Measurements from ENCODE around the gene RXFP2. TPM values are rescaled to one million over a fixed set of nuclear protein-coding genes. Genes with fewer than 3 reads are reported as not detected.

RXFP2 gene
- total and polyA plus RNA-seq, 3 experiments from 2014 or later = not detected

- Mint-ChIP-seq H3K4me1 (peaks cover 8 to 17% (median 12%) of the 10 kb centered on the region in 3 donors), H3K9me3 (no peaks in the 10 kb centered on the region), H3K36me3 (no peaks in the 10 kb centered on the region), H3K4me3 (no peak overlapping the region), H3K27ac (no peak overlapping the region), H3K27me3 (peaks cover 3% of the 10 kb centered on the region in 2 donors)
- no peak overlapping the region for H3K4me3 ChIP-seq (ENCODE audit: low read length)
- no peaks in the 10 kb centered on the region for H3K27me3 ChIP-seq (ENCODE audit: insufficient read depth, low read length, poor library complexity, severe bottlenecking)
- H3K36me3 ChIP-seq (ENCODE audit: insufficient read depth, low read length) = no peaks in the 10 kb centered on the region
- no peak for DNase-seq
- H3K9me3 ChIP-seq (ENCODE audit: low read length) = no peaks in the 10 kb centered on the region
- ChIA-PET POLR2A (no interaction called here), CTCF (no interaction called here)
- H3K27ac ChIP-seq (ENCODE audit: low read depth, low read length) = no peak overlapping the region
- no peaks in the 10 kb centered on the region for H3K4me1 ChIP-seq (ENCODE audit: insufficient read depth, low read length)
These were observed 30.2 kb downstream of the RXFP2 start for GRCh38 chr13:31769575-31769974.

GRCh38 chr13:31772231-31772630 lies 32.9 kb downstream of the RXFP2 start:
- CTCF ChIA-PET = no interaction called here
- no peak for DNase-seq
- Mint-ChIP-seq H3K27me3 (peaks cover under 1 to 3% of the 10 kb centered on the region in 2 donors), H3K36me3 (no peaks in the 10 kb centered on the region), H3K9me3 (no peaks in the 10 kb centered on the region), H3K4me3 (no peak overlapping the region), H3K27ac (no peak overlapping the region), H3K4me1 (peaks cover 8 to 17% (median 12%) of the 10 kb centered on the region in 3 donors)
- Histone ChIP-seq H3K27ac (ENCODE audit: low read depth, low read length) (no peak overlapping the region), H3K4me3 (ENCODE audit: low read length) (no peak overlapping the region), H3K36me3 (ENCODE audit: insufficient read depth, low read length) (no peaks in the 10 kb centered on the region), H3K9me3 (ENCODE audit: low read length) (no peaks in the 10 kb centered on the region), H3K4me1 (ENCODE audit: insufficient read depth, low read length) (no peaks in the 10 kb centered on the region), H3K27me3 (ENCODE audit: insufficient read depth, low read length, poor library complexity, severe bottlenecking) (no peaks in the 10 kb centered on the region)
- POLR2A ChIA-PET = no interaction called here

- Histone ChIP-seq H3K4me3 (ENCODE audit: low read length) (no peak overlapping the region), H3K9me3 (ENCODE audit: low read length) (no peaks in the 10 kb centered on the region), H3K36me3 (ENCODE audit: insufficient read depth, low read length) (no peaks in the 10 kb centered on the region), H3K27me3 (ENCODE audit: insufficient read depth, low read length, poor library complexity, severe bottlenecking) (no peaks in the 10 kb centered on the region), H3K27ac (ENCODE audit: low read depth, low read length) (no peak overlapping the region), H3K4me1 (ENCODE audit: insufficient read depth, low read length) (no peaks in the 10 kb centered on the region)
- no peaks in the 10 kb centered on the region for H3K36me3 Mint-ChIP-seq
- H3K4me1 Mint-ChIP-seq = peaks cover 8 to 17% (median 12%) of the 10 kb centered on the region in 3 donors
- POLR2A ChIA-PET = no interaction called here
- no peaks in the 10 kb centered on the region for H3K9me3 Mint-ChIP-seq
- peak overlapping the region in 6 of 7 donors; percentile 39 to 80 (median 59) for H3K4me3 Mint-ChIP-seq
- peak overlapping the region in 4 of 8 donors; percentile 5 to 89 (median 42) for H3K27ac Mint-ChIP-seq
- DNase-seq = no peak
- peaks cover 0 to 3% of the 10 kb centered on the region in 2 donors for H3K27me3 Mint-ChIP-seq
- CTCF ChIA-PET = no interaction called here
These were observed 34.2 kb downstream of the RXFP2 start for GRCh38 chr13:31773538-31773937.

- DNase-seq = no peak
- H3K36me3 Mint-ChIP-seq = no peaks in the 10 kb centered on the region
- ChIA-PET POLR2A (no interaction called here), CTCF (no interaction called here)
- Histone ChIP-seq H3K4me1 (ENCODE audit: insufficient read depth, low read length) (no peaks in the 10 kb centered on the region), H3K27me3 (ENCODE audit: insufficient read depth, low read length, poor library complexity, severe bottlenecking) (no peaks in the 10 kb centered on the region), H3K36me3 (ENCODE audit: insufficient read depth, low read length) (no peaks in the 10 kb centered on the region), H3K9me3 (ENCODE audit: low read length) (no peaks in the 10 kb centered on the region), H3K4me3 (ENCODE audit: low read length) (no peak overlapping the region), H3K27ac (ENCODE audit: low read depth, low read length) (no peak overlapping the region)
- no peak overlapping the region for H3K4me3 Mint-ChIP-seq
- H3K27me3 Mint-ChIP-seq = peaks cover 0 to 7% of the 10 kb centered on the region in 2 donors
- H3K9me3 Mint-ChIP-seq = no peaks in the 10 kb centered on the region
- H3K4me1 Mint-ChIP-seq = peaks cover 8 to 17% (median 12%) of the 10 kb centered on the region in 3 donors
- no peak overlapping the region for H3K27ac Mint-ChIP-seq
These were observed 34.9 kb downstream of the RXFP2 start for GRCh38 chr13:31774186-31774750.

- Mint-ChIP-seq H3K9me3 (no peaks in the 10 kb centered on the region), H3K36me3 (no peaks in the 10 kb centered on the region), H3K27me3 (peaks cover 7 to 9% of the 10 kb centered on the region in 2 donors), H3K4me1 (peaks cover 8 to 17% (median 12%) of the 10 kb centered on the region in 3 donors), H3K27ac (no peak overlapping the region), H3K4me3 (no peak overlapping the region)
- no peak overlapping the region for H3K27ac ChIP-seq (ENCODE audit: low read depth, low read length)
- no peaks in the 10 kb centered on the region for H3K9me3 ChIP-seq (ENCODE audit: low read length)
- H3K27me3 ChIP-seq (ENCODE audit: insufficient read depth, low read length, poor library complexity, severe bottlenecking) = no peaks in the 10 kb centered on the region
- POLR2A ChIA-PET = no interaction called here
- no peaks in the 10 kb centered on the region for H3K4me1 ChIP-seq (ENCODE audit: insufficient read depth, low read length)
- CTCF ChIA-PET = no interaction called here
- no peak overlapping the region for H3K4me3 ChIP-seq (ENCODE audit: low read length)
- no peaks in the 10 kb centered on the region for H3K36me3 ChIP-seq (ENCODE audit: insufficient read depth, low read length)
- no peak for DNase-seq
These were observed 35.8 kb downstream of the RXFP2 start for GRCh38 chr13:31775148-31775547.

GRCh38 chr13:31775686-31776085 lies 36.4 kb downstream of the RXFP2 start:
- Histone ChIP-seq H3K4me3 (ENCODE audit: low read length) (no peak overlapping the region), H3K4me1 (ENCODE audit: insufficient read depth, low read length) (no peaks in the 10 kb centered on the region), H3K27me3 (ENCODE audit: insufficient read depth, low read length, poor library complexity, severe bottlenecking) (no peaks in the 10 kb centered on the region), H3K36me3 (ENCODE audit: insufficient read depth, low read length) (no peaks in the 10 kb centered on the region), H3K9me3 (ENCODE audit: low read length) (no peaks in the 10 kb centered on the region), H3K27ac (ENCODE audit: low read depth, low read length) (no peak overlapping the region)
- Mint-ChIP-seq H3K27me3 (peaks cover 7 to 9% of the 10 kb centered on the region in 2 donors), H3K27ac (no peak overlapping the region), H3K36me3 (no peaks in the 10 kb centered on the region), H3K4me1 (peaks cover 8 to 17% (median 12%) of the 10 kb centered on the region in 3 donors), H3K4me3 (no peak overlapping the region), H3K9me3 (no peaks in the 10 kb centered on the region)
- CTCF ChIA-PET = no interaction called here
- DNase-seq = no peak
- POLR2A ChIA-PET = no interaction called here

GRCh38 chr13:31781064-31781463 lies 41.7 kb downstream of the RXFP2 start:
- H3K4me3 Mint-ChIP-seq = no peak overlapping the region
- H3K4me1 Mint-ChIP-seq = no peaks in the 10 kb centered on the region
- Histone ChIP-seq H3K4me3 (ENCODE audit: low read length) (no peak overlapping the region), H3K27ac (ENCODE audit: low read depth, low read length) (no peak overlapping the region), H3K36me3 (ENCODE audit: insufficient read depth, low read length) (no peaks in the 10 kb centered on the region), H3K9me3 (ENCODE audit: low read length) (no peaks in the 10 kb centered on the region), H3K27me3 (ENCODE audit: insufficient read depth, low read length, poor library complexity, severe bottlenecking) (no peaks in the 10 kb centered on the region), H3K4me1 (ENCODE audit: insufficient read depth, low read length) (no peaks in the 10 kb centered on the region)
- H3K27ac Mint-ChIP-seq = no peak overlapping the region
- H3K9me3 Mint-ChIP-seq = no peaks in the 10 kb centered on the region
- no peak for DNase-seq
- ChIA-PET CTCF (no interaction called here), POLR2A (no interaction called here)
- no peaks in the 10 kb centered on the region for H3K36me3 Mint-ChIP-seq
- peaks cover 7 to 8% of the 10 kb centered on the region in 2 donors for H3K27me3 Mint-ChIP-seq

GRCh38 chr13:31786011-31786410 lies 46.7 kb downstream of the RXFP2 start:
- CTCF ChIA-PET = no interaction called here

More at GRCh38 chr13:31786011-31786410, 46.7 kb downstream of the RXFP2 start:
- Mint-ChIP-seq H3K4me1 (no peaks in the 10 kb centered on the region), H3K36me3 (no peaks in the 10 kb centered on the region), H3K9me3 (peaks cover 0 to 2% (median 0%) of the 10 kb centered on the region in 5 donors), H3K27ac (no peak overlapping the region), H3K4me3 (no peak overlapping the region), H3K27me3 (peaks cover 0 to 2% of the 10 kb centered on the region in 2 donors)
- POLR2A ChIA-PET = no interaction called here
- Histone ChIP-seq H3K36me3 (ENCODE audit: insufficient read depth, low read length) (no peaks in the 10 kb centered on the region), H3K27ac (ENCODE audit: low read depth, low read length) (no peak overlapping the region), H3K27me3 (ENCODE audit: insufficient read depth, low read length, poor library complexity, severe bottlenecking) (no peaks in the 10 kb centered on the region), H3K9me3 (ENCODE audit: low read length) (no peaks in the 10 kb centered on the region), H3K4me3 (ENCODE audit: low read length) (no peak overlapping the region), H3K4me1 (ENCODE audit: insufficient read depth, low read length) (no peaks in the 10 kb centered on the region)
- DNase-seq = no peak
